HEK293 (cell line): Measurements from ENCODE around the gene FAM219B.

Experiments used
- CTCF ChIA-PET: fragments of 350-600 bp; formaldehyde crosslinking; extraction: SDS; loops from one replicate; lab custom pipeline; 2021; ENCODE audit warnings: antibody characterized with exemption; lab: Yijun Ruan, JAX
- POLR2A ChIA-PET: fragments of 300-600 bp; formaldehyde crosslinking; extraction: SDS; loops from one replicate; lab custom pipeline; 2020; ENCODE audit warnings: antibody characterized with exemption, inconsistent platforms; lab: Yijun Ruan, JAX
- H3K27ac ChIP-seq: fragments of 200-500 bp; sonication (Bioruptor generic); 2 replicates; pipeline ENCODE4 v1.5.1; 2014; ENCODE audit warnings: low read depth, low read length, control low read depth, inconsistent platforms; ENCODE audit errors: extremely low read depth
- H3K36me3 ChIP-seq, 2 experiments: fragments of 200-500 bp in 1 of 2; sonication (Bioruptor generic) in 1 of 2; 1 replicate in 1 of 2; 2 replicates in 1 of 2; pipeline ENCODE4 v1.5.1; 2014 to 2017; ENCODE audit warnings: inconsistent platforms in 2 of 2, low read length in 2 of 2; ENCODE audit not compliant: control insufficient read depth in 2 of 2, insufficient read depth in 1 of 2
- H3K4me1 ChIP-seq: fragments of 200-500 bp; sonication (Bioruptor generic); 2 replicates; pipeline ENCODE4 v1.5.1; 2014; ENCODE audit warnings: mild to moderate bottlenecking, low read length, inconsistent platforms; ENCODE audit not compliant: control insufficient read depth, insufficient read depth
- H3K4me3 ChIP-seq: 2 replicates; pipeline ENCODE4 v1.5.1; 2011; ENCODE audit warnings: low read depth, mild to moderate bottlenecking, control low read depth, low read length, moderate library complexity
- H3K9me3 ChIP-seq: fragments of 200-500 bp; sonication (Bioruptor generic); 2 replicates; pipeline ENCODE4 v1.5.1; 2014; ENCODE audit warnings: low read depth, low read length, inconsistent platforms; ENCODE audit not compliant: control insufficient read depth, insufficient read depth
- PBX3 ChIP-seq: sonication (generic); formaldehyde crosslinking; IDR thresholded peaks from 2 replicates; pipeline ENCODE4 v1.8.1; 2022; ENCODE audit warnings: mild to moderate bottlenecking, moderate library complexity, missing genetic modification reagents
- PRDM2 ChIP-seq: fragments of 450-650 bp; formaldehyde crosslinking; IDR thresholded peaks from 2 replicates; pipeline ENCODE4 v1.5.1; 2016; ENCODE audit warnings: missing biosample characterization, missing genetic modification characterization, borderline replicate concordance
- ZBTB17 ChIP-seq: fragments of 450-650 bp; formaldehyde crosslinking; IDR thresholded peaks from 2 replicates; pipeline ENCODE4 v1.5.1; 2016; ENCODE audit warnings: missing biosample characterization, missing genetic modification characterization
- ZNF221 ChIP-seq: fragments of 450-650 bp; formaldehyde crosslinking; IDR thresholded peaks from 2 replicates; pipeline ENCODE4 v1.5.1; 2017; ENCODE audit warnings: missing biosample characterization, missing genetic modification characterization, borderline replicate concordance
- ZNF324 ChIP-seq: fragments of 450-650 bp; formaldehyde crosslinking; IDR thresholded peaks from 2 replicates; pipeline ENCODE4 v1.5.1; 2016; ENCODE audit warnings: missing biosample characterization, missing genetic modification characterization
- ZNF514 ChIP-seq: fragments of 450-650 bp; formaldehyde crosslinking; IDR thresholded peaks from 2 replicates; pipeline ENCODE4 v1.5.1; 2016; ENCODE audit warnings: missing biosample characterization, missing genetic modification characterization
- ZNF529 ChIP-seq: fragments of 450-650 bp; formaldehyde crosslinking; IDR thresholded peaks from 2 replicates; pipeline ENCODE4 v1.5.1; 2017; ENCODE audit warnings: missing genetic modification characterization, missing biosample characterization; ENCODE audit not compliant: insufficient replicate concordance
- ZNF558 ChIP-seq: fragments of 450-650 bp; formaldehyde crosslinking; IDR thresholded peaks from 2 replicates; pipeline ENCODE4 v1.5.1; 2016; ENCODE audit warnings: missing biosample characterization, missing genetic modification characterization
- ZNF560 ChIP-seq: fragments of 450-650 bp; formaldehyde crosslinking; IDR thresholded peaks from 2 replicates; pipeline ENCODE4 v1.5.1; 2017; ENCODE audit warnings: missing biosample characterization, missing genetic modification characterization, borderline replicate concordance
- ZNF600 ChIP-seq: fragments of 450-650 bp; formaldehyde crosslinking; IDR thresholded peaks from 2 replicates; pipeline ENCODE4 v1.5.1; 2016; ENCODE audit warnings: missing biosample characterization, missing genetic modification characterization
- ZNF610 ChIP-seq: fragments of 450-650 bp; formaldehyde crosslinking; IDR thresholded peaks from 2 replicates; pipeline ENCODE4 v1.5.1; 2016; ENCODE audit warnings: missing biosample characterization, missing genetic modification characterization, borderline replicate concordance
- ZNF664 ChIP-seq: fragments of 450-650 bp; formaldehyde crosslinking; IDR thresholded peaks from 2 replicates; pipeline ENCODE4 v1.5.1; 2016; ENCODE audit warnings: missing biosample characterization, missing genetic modification characterization
- ZNF785 ChIP-seq: fragments of 450-650 bp; formaldehyde crosslinking; IDR thresholded peaks from 2 replicates; pipeline ENCODE4 v1.5.1; 2016; ENCODE audit warnings: missing biosample characterization, missing genetic modification characterization
- ZSCAN4 ChIP-seq: fragments of 450-650 bp; formaldehyde crosslinking; IDR thresholded peaks from 2 replicates; pipeline ENCODE4 v1.5.1; 2017; ENCODE audit warnings: missing biosample characterization, missing genetic modification characterization
- TF ChIP-seq, protein P1 (sequence below): fragments of 450-650 bp; formaldehyde crosslinking; IDR thresholded peaks from 2 replicates; pipeline ENCODE4 v1.5.1; 2017; ENCODE audit warnings: missing biosample characterization, missing genetic modification characterization

FAM219B gene

DNA sequence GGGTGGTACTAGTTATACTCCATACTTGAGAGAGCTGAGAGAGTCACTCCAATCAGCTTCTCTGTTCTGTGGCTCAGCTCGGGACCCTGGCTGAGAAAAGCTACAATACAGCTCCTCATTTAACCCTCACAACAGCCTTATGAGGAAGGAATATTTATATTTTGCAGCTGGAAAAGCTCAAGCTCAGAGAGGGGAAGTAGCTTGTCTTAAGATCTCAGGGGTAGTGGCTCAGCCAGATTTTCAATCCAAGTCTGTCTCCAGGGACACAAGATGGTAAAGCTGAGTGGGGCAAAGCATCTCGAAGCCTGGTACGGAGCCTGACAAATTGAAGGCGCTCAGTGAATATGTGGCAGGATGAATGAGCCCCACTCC is 48.3 kb downstream of the FAM219B start:
- Histone ChIP-seq H3K4me3 (no peak overlapping the region), H3K36me3 (peaks cover 0 to 13% of the 10 kb centered on the region in 2 experiments; a peak in 2 of 3 replicates), H3K4me1 (peaks cover 14% of the 10 kb centered on the region), H3K9me3 (no peaks in the 10 kb centered on the region), H3K27ac (0 out of 2 replicates have a peak overlapping the region, but pooled peaks have one; percentile 42)
- POLR2A ChIA-PET: interaction anchor here (0.8 to 2.6 kb wide), 3 partner anchors 12 to 25 kb away, joined by 3 to 20 read pairs (median 5); partner anchors contain the start of gene SCAMP2
- CTCF ChIA-PET: interaction anchor here (0.9 to 1.7 kb wide), 4 partner anchors 14 to 92 kb away, joined by 3 to 8 read pairs (median 4); no protein-coding TSS in a partner anchor
- TF ChIP-seq ZNF600 (tag by site-specific recombination) (peak; percentile 73), ZBTB17 (tag by site-specific recombination) (no peak), ZNF664 (tag by site-specific recombination) (peak; percentile 57; the same call in 1 of the 2 replicates)

DNA sequence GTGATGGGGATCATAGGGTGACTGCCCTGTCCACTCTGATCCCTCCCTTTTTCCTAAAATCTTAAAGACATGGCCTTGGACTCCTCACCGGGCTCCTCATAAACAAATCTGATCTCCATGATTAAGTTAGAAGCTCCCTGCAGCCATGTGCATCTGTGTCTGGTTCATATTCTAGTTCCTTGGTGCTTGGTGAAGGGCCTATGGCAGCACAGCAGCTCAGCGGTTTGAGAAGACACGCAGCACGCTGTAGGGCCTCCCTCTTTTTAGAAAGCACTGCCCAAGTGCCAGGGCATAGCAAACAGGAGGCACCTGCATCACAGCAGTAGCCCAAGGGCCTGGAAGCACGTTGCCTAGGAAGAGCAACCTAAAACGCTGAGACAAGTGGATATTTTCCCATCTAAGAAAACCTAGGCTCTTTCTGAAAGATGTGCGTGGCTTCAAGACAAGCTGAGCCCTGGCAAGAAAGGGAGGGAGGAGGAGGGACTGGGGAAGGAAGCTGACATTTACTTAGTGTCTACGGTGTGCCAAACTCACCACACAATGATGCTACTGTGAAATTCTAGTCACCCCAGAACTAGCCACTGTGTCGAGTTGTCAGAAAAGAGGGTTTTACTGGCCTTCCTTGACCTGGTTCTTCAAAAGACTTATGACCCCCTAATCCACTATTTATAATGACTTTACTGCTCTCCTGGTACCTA is 48.8 kb downstream of the FAM219B start:
- Histone ChIP-seq H3K27ac (peak overlapping the region; percentile 42), H3K9me3 (no peaks in the 10 kb centered on the region), H3K4me3 (no peak overlapping the region), H3K4me1 (peaks cover 14% of the 10 kb centered on the region), H3K36me3 (peaks cover 1 to 18% of the 10 kb centered on the region in 2 experiments)
- TF ChIP-seq ZNF221 (tag by site-specific recombination): no peak
- no peak for TF ChIP-seq ZNF514 (tag by site-specific recombination)
- TF ChIP-seq PBX3 (CRISPR knock-in tag): no peak
- no peak for TF ChIP-seq ZSCAN4 (tag by site-specific recombination)
- TF ChIP-seq ZNF560 (tag by site-specific recombination): no peak
- no peak for TF ChIP-seq ZNF785
- TF ChIP-seq, protein P1, sequence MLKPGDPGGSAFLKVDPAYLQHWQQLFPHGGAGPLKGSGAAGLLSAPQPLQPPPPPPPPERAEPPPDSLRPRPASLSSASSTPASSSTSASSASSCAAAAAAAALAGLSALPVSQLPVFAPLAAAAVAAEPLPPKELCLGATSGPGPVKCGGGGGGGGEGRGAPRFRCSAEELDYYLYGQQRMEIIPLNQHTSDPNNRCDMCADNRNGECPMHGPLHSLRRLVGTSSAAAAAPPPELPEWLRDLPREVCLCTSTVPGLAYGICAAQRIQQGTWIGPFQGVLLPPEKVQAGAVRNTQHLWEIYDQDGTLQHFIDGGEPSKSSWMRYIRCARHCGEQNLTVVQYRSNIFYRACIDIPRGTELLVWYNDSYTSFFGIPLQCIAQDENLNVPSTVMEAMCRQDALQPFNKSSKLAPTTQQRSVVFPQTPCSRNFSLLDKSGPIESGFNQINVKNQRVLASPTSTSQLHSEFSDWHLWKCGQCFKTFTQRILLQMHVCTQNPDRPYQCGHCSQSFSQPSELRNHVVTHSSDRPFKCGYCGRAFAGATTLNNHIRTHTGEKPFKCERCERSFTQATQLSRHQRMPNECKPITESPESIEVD (tag by site-specific recombination): no peak
- TF ChIP-seq ZNF529: no peak
- TF ChIP-seq PRDM2: no peak
- no peak for TF ChIP-seq ZNF610 (tag by site-specific recombination)
- TF ChIP-seq ZNF324 (tag by site-specific recombination): no peak
- TF ChIP-seq ZNF558 (tag by site-specific recombination): no peak
- ChIA-PET CTCF (interaction anchor here (0.7 to 1.7 kb wide), 5 partner anchors 11 to 92 kb away, joined by 3 to 8 read pairs (median 3); no protein-coding TSS in a partner anchor), POLR2A (interaction anchor here (0.8 to 2.6 kb wide), 3 partner anchors 12 to 25 kb away, joined by 3 to 20 read pairs (median 5); partner anchors contain the start of gene SCAMP2)
